Panc1 (cell line): ENCODE measurements around the gene RWDD4. TPM values are rescaled to one million over a fixed set of nuclear protein-coding genes. Genes with fewer than 3 reads are reported as not detected.

Source experiments
- ATAC-seq: fragments of 200-7000 bp; cut with Tn5 transposase; 2 replicates; pipeline ENCODE4 v1.9.1; 2020; ENCODE audit warnings: mild to moderate bottlenecking, moderate library complexity
- BruUV-seq: library from RNA; stranded (reverse); fragments of 400-500 nt; replicated peaks from 2 replicates; lab custom pipeline; 2021; lab: Mats Ljungman, UMichigan
- CTCF ChIA-PET: fragments of 300-600 bp; sonication (Branson Sonifier 250); formaldehyde crosslinking; loops from one replicate; lab custom pipeline; 2022; ENCODE audit warnings: antibody characterized with exemption; lab: Charles Lee
- POLR2A ChIA-PET: fragments of 300-600 bp; sonication (Branson Sonifier 250); formaldehyde crosslinking; loops from one replicate; lab custom pipeline; 2022; ENCODE audit warnings: antibody characterized with exemption; lab: Charles Lee
- DNase-seq: peaks from one replicate; pipeline ENCODE4 v3.0.0-alpha.2; 2010; ENCODE audit warnings: low read depth, low spot score
- H3K27ac ChIP-seq: 2 replicates; pipeline ENCODE4 v1.5.1; 2011; ENCODE audit warnings: mild to moderate bottlenecking, low read length, inconsistent platforms
- H3K27me3 ChIP-seq: fragments of 200-500 bp; sonication (Bioruptor generic); 2 replicates; pipeline ENCODE4 v1.6.0; 2014; ENCODE audit warnings: low read length, inconsistent platforms; ENCODE audit not compliant: control insufficient read depth, insufficient read depth
- H3K36me3 ChIP-seq: fragments of 200-500 bp; sonication (Bioruptor generic); 2 replicates; pipeline ENCODE4 v1.5.1; 2014; ENCODE audit warnings: inconsistent platforms, mild to moderate bottlenecking, low read length, moderate library complexity; ENCODE audit not compliant: control insufficient read depth, insufficient read depth
- H3K4me1 ChIP-seq: 2 replicates; pipeline ENCODE4 v1.5.1; 2011; ENCODE audit warnings: inconsistent platforms, mild to moderate bottlenecking, low read length, moderate library complexity; ENCODE audit not compliant: control insufficient read depth, insufficient read depth
- H3K4me3 ChIP-seq, 2 experiments: 2 replicates each; pipeline ENCODE4 v1.5.1; 2011 to 2012; ENCODE audit warnings: low read depth in 2 of 2, low read length in 2 of 2, mild to moderate bottlenecking in 2 of 2, inconsistent platforms in 1 of 2, moderate library complexity in 1 of 2
- H3K9me3 ChIP-seq: fragments of 200-500 bp; sonication (Bioruptor generic); 2 replicates; pipeline ENCODE4 v1.5.1; 2014; ENCODE audit warnings: low read depth, mild to moderate bottlenecking, inconsistent platforms, low read length, moderate library complexity; ENCODE audit not compliant: control insufficient read depth, insufficient read depth
- POLR2AphosphoS5 ChIP-seq: IDR thresholded peaks from 2 replicates; pipeline ENCODE4 v1.6.1; 2012; ENCODE audit warnings: mild to moderate bottlenecking, low read depth, low read length, moderate library complexity
- SIN3A ChIP-seq: IDR thresholded peaks from 2 replicates; pipeline ENCODE4 v1.6.1; 2012; ENCODE audit warnings: low read depth, mild to moderate bottlenecking, low read length, moderate library complexity, borderline replicate concordance; ENCODE audit not compliant: insufficient read depth
- TCF7L2 ChIP-seq: IDR thresholded peaks from 2 replicates; pipeline ENCODE4 v1.6.1; 2011; ENCODE audit warnings: mild to moderate bottlenecking, low read depth, low read length, inconsistent platforms
- in situ Hi-C: cut with HindIII; loops from 2 replicates; pipeline ENCODE4 v1.10.0; 2016; ENCODE audit warnings: low sequenced_read_pairs, low pct_unique_long_range_greater_than_20kb
- intact Hi-C: fragments of 100-400 bp; cut with micrococcal nuclease; formaldehyde crosslinking; loops from one replicate; pipeline ENCODE4 v1.10.0; 2022; ENCODE audit not compliant: unreplicated experiment
- total RNA-seq: library from RNA; stranded (reverse); gene quantifications from one replicate; pipeline ENCODE4 v1.2.1, GENCODE V29; 2021; ENCODE audit not compliant: unreplicated experiment
- TF ChIP-seq, protein P1 (sequence below): fragments of 450-650 bp; IDR thresholded peaks from 2 replicates; pipeline ENCODE4 v1.5.1; 2017; ENCODE audit warnings: mild to moderate bottlenecking
- TF ChIP-seq, protein P2 (sequence below), 2 experiments: IDR thresholded peaks; 2 replicates each; pipeline ENCODE4 v1.6.1; 2011 to 2012; ENCODE audit warnings: low read depth in 2 of 2, control low read depth in 1 of 2, low read length in 1 of 2, mild to moderate bottlenecking in 1 of 2, moderate library complexity in 1 of 2; ENCODE audit not compliant: insufficient read depth in 1 of 2

The RWDD4 gene
- total RNA-seq, 1 experiment from 2014 or later, result 27.4 TPM

DNA sequence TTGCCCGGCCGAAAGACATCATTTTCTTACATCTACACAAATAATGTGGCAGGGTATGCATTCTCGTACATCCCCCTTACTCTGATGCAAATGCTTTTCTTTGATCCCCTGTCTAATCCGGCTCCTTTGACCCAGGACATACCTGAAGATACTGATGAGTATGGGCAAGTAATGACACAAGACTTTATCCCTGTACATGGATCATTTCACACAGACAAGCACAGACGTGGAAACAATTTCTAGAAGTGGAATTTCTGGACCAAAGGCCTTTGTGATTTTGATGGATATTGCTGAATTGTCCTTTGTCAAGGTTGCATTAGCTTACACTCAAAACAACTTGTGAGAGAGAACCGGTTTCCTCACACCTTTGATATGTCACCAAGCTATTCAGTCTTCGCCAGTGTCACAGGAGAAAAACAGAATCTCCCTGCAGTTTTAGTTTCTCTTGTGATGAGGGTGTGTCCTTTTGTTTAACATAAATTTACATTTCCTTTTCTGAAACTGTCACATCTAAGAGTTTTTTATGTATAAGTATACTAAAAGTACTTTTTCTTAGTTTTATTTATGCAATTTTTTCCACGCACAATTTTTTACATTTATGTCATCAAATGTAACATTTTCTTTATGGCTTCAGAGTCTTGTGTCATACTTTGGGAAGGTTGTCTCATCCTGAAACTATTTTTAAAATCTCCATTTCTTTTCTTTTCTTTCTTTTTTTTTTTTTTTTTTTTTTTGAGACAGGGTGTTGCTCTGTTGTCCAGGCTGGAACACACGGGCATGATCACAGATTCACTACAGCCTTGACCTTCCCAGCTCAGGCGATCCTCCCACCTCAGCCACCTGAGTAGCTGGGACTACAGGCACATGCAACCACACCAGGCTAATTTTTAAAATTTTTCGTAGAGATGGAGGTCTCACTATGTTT is 25.2 kb downstream of the RWDD4 start:
- CTCF ChIA-PET, result no interaction called here
- POLR2A ChIA-PET, result no interaction called here
- in situ Hi-C loops (no loop called here), intact Hi-C loops (loop anchor here (10.0 kb wide), 1 partner anchor 129 kb away; the partner anchor contains the start of gene ING2)
- ATAC-seq (no peak), DNase-seq (no peak)
- no peaks in the 10 kb centered on the region for H3K27me3 ChIP-seq
- H3K36me3 ChIP-seq, result no peaks in the 10 kb centered on the region
- no peak overlapping the region for H3K4me3 ChIP-seq
- no TSS peak for BruUV-seq
- no peak for TF ChIP-seq TCF7L2
- TF ChIP-seq, protein P1, sequence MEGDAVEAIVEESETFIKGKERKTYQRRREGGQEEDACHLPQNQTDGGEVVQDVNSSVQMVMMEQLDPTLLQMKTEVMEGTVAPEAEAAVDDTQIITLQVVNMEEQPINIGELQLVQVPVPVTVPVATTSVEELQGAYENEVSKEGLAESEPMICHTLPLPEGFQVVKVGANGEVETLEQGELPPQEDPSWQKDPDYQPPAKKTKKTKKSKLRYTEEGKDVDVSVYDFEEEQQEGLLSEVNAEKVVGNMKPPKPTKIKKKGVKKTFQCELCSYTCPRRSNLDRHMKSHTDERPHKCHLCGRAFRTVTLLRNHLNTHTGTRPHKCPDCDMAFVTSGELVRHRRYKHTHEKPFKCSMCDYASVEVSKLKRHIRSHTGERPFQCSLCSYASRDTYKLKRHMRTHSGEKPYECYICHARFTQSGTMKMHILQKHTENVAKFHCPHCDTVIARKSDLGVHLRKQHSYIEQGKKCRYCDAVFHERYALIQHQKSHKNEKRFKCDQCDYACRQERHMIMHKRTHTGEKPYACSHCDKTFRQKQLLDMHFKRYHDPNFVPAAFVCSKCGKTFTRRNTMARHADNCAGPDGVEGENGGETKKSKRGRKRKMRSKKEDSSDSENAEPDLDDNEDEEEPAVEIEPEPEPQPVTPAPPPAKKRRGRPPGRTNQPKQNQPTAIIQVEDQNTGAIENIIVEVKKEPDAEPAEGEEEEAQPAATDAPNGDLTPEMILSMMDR, result no peak
- TF ChIP-seq, protein P2, sequence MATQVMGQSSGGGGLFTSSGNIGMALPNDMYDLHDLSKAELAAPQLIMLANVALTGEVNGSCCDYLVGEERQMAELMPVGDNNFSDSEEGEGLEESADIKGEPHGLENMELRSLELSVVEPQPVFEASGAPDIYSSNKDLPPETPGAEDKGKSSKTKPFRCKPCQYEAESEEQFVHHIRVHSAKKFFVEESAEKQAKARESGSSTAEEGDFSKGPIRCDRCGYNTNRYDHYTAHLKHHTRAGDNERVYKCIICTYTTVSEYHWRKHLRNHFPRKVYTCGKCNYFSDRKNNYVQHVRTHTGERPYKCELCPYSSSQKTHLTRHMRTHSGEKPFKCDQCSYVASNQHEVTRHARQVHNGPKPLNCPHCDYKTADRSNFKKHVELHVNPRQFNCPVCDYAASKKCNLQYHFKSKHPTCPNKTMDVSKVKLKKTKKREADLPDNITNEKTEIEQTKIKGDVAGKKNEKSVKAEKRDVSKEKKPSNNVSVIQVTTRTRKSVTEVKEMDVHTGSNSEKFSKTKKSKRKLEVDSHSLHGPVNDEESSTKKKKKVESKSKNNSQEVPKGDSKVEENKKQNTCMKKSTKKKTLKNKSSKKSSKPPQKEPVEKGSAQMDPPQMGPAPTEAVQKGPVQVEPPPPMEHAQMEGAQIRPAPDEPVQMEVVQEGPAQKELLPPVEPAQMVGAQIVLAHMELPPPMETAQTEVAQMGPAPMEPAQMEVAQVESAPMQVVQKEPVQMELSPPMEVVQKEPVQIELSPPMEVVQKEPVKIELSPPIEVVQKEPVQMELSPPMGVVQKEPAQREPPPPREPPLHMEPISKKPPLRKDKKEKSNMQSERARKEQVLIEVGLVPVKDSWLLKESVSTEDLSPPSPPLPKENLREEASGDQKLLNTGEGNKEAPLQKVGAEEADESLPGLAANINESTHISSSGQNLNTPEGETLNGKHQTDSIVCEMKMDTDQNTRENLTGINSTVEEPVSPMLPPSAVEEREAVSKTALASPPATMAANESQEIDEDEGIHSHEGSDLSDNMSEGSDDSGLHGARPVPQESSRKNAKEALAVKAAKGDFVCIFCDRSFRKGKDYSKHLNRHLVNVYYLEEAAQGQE (IDR thresholded peaks at IDR 0.05; ENCODE audit: insufficient read depth in 1 of 2, low read depth in 2 of 2, low read length in 1 of 2), result no peak
- TF ChIP-seq SIN3A, result no peak
- TF ChIP-seq POLR2AphosphoS5, result no peak
- H3K4me1 ChIP-seq, result peaks cover 17% of the 10 kb centered on the region
- H3K9me3 ChIP-seq, result no peaks in the 10 kb centered on the region
- H3K27ac ChIP-seq, result no peak overlapping the region

DNA sequence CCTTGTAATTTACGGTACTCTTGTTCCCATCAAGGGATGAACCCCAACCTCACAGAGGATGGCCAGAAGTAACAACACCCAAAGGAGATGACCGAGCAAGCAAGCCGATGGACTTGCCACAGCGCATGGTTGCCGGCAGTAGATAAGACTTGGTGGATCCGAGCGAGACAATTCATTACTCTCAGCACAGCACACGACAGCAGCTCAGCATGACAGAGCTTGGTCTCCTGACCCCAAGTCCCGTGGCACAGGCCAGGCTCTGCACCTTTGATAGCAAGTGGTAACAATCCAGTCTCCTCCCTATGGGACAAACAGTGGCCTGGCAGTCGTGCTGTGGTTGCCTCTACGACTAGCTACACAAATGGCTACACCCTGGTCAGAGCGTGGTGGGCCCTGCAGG is 26.3 kb downstream of the RWDD4 start:
- Histone ChIP-seq H3K27me3 (no peaks in the 10 kb centered on the region), H3K4me3 (no peak overlapping the region), H3K4me1 (peaks cover 8% of the 10 kb centered on the region), H3K36me3 (no peaks in the 10 kb centered on the region), H3K27ac (no peak overlapping the region), H3K9me3 (no peaks in the 10 kb centered on the region)
- in situ Hi-C loops (no loop called here), intact Hi-C loops (loop anchor here (10.0 kb wide), 1 partner anchor 128 kb away; the partner anchor contains the start of gene ING2)
- TF ChIP-seq SIN3A, result no peak
- TF ChIP-seq POLR2AphosphoS5, result no peak
- TF ChIP-seq, protein P1, result no peak
- no peak for TF ChIP-seq TCF7L2
- TF ChIP-seq, protein P2 (IDR thresholded peaks at IDR 0.05; ENCODE audit: insufficient read depth in 1 of 2, low read depth in 2 of 2, low read length in 1 of 2), result no peak
- ATAC-seq (no peak), DNase-seq (no peak)
- POLR2A ChIA-PET, result no interaction called here
- CTCF ChIA-PET, result interaction anchor here (0.5 kb wide), 1 partner anchor 134 kb away, joined by 4 read pairs; no protein-coding TSS in a partner anchor
- BruUV-seq, result no TSS peak
